ENCODE data around the gene SH3RF3. TPM values are rescaled to one million over a fixed set of nuclear protein-coding genes. Genes with fewer than 3 reads are reported as not detected.

SH3RF3 gene
- total RNA-seq, 1 donor from 2014 or later, result 10.8 TPM

- intact Hi-C loops (cut with DNase I), result loop anchor here (5.0 kb wide), 1 partner anchor 178 kb away; no protein-coding TSS in a partner anchor
- no peak for DNase-seq (ENCODE audit: extremely low spot score in 2 of 2)
Observed at GRCh38 chr2:109549016-109549590, 420.1 kb downstream of the SH3RF3 start.

More at GRCh38 chr2:109549016-109549590, 420.1 kb downstream of the SH3RF3 start:
- H3K4me3 ChIP-seq, result no peak overlapping the region
- H3K9me3 ChIP-seq, result no peaks in the 10 kb centered on the region
- H3K27ac ChIP-seq, result no peak overlapping the region
- H3K36me3 ChIP-seq, result peaks cover 0 to 3% of the 10 kb centered on the region in 2 donors
- TF ChIP-seq POLR2AphosphoS5 (IDR thresholded peaks at IDR 0.05; ENCODE audit: insufficient read depth in 1 of 2, low read depth in 1 of 2), result no peak
- TF ChIP-seq POLR2A (IDR thresholded peaks at IDR 0.05), result no peak
- TF ChIP-seq CTCF (IDR thresholded peaks at IDR 0.05), result no peak
- H3K27me3 ChIP-seq, result no peaks in the 10 kb centered on the region
- H3K4me1 ChIP-seq, result no peaks in the 10 kb centered on the region

Small RNA genes within 50 kb of the gene (microRNA-seq; reads per million reads assigned to microRNA genes)
- gene MIR4265 (ENCODE audit: borderline number of aligned reads, borderline replicate concordance) (not detected), gene MIR4266 (ENCODE audit: borderline number of aligned reads, borderline replicate concordance) (not detected)

Small RNA genes within 50 kb of the gene (small RNA-seq; reads per million reads assigned to genes)
- gene MIR4265 (not detected), gene MIR4266 (not detected), gene RF00017 (not detected), gene SNRPGP9 (not detected)

Other genes with a start within 250 kb of the SH3RF3 start
- 0.74 TPM for gene EDAR, start 140.0 kb upstream of the SH3RF3 start, total RNA-seq

All from vagina (tissue), 2 donors.